SU-DHL-6 (cell line): ENCODE data around the gene GNAS.

Experiments used
- H2AFZ ChIP-seq: fragments of 200-600 bp; sonication (generic); 2 replicates; pipeline ENCODE4 v1.6.1; 2014; ENCODE audit warnings: low read depth, mild to moderate bottlenecking, moderate library complexity, mixed read lengths, antibody characterized with exemption, low read length; ENCODE audit not compliant: severe bottlenecking
- H3F3A ChIP-seq: fragments of 200-600 bp; shearing (Covaris generic); 2 replicates; pipeline ENCODE4 v1.6.0; 2016; ENCODE audit warnings: antibody characterized with exemption, mild to moderate bottlenecking; ENCODE audit not compliant: insufficient read depth
- H3K27ac ChIP-seq: fragments of 200-600 bp; sonication (generic); 2 replicates; pipeline ENCODE4 v1.5.1; 2016; ENCODE audit warnings: low read depth, mild to moderate bottlenecking, low read length, moderate library complexity, mixed read lengths
- H3K27me3 ChIP-seq: fragments of 200-600 bp; sonication (generic), shearing (Covaris generic); 2 replicates; pipeline ENCODE4 v1.6.0; 2014; ENCODE audit warnings: mild to moderate bottlenecking, low read length
- H3K36me3 ChIP-seq: fragments of 200-600 bp; sonication (generic); 2 replicates; pipeline ENCODE4 v1.6.1; 2014; ENCODE audit warnings: mild to moderate bottlenecking, low read length, mixed read lengths
- H3K4me2 ChIP-seq: fragments of 300-600, 200-600 bp; shearing (Covaris generic), sonication (generic); 2 replicates; pipeline ENCODE4 v1.6.0; 2014; ENCODE audit warnings: low read length, low read depth, mild to moderate bottlenecking; ENCODE audit not compliant: poor library complexity, severe bottlenecking
- H3K4me3 ChIP-seq: fragments of 200-600 bp; sonication (generic); 2 replicates; pipeline ENCODE4 v1.5.1; 2014; ENCODE audit warnings: antibody characterized with exemption, low read length, mild to moderate bottlenecking, mixed read lengths; ENCODE audit not compliant: insufficient read depth, poor library complexity, severe bottlenecking
- H3K79me2 ChIP-seq: fragments of 200-600 bp; sonication (generic); 2 replicates; pipeline ENCODE4 v1.6.1; 2014; ENCODE audit warnings: mild to moderate bottlenecking, low read length, moderate library complexity; ENCODE audit not compliant: insufficient read depth
- H3K9ac ChIP-seq: fragments of 200-600 bp; sonication (generic); 2 replicates; pipeline ENCODE4 v1.7.0; 2014; ENCODE audit warnings: mild to moderate bottlenecking, low read length
- H3K9me2 ChIP-seq: fragments of 200-600 bp; sonication (generic); replicated peaks from 2 replicates; pipeline ENCODE4 v1.6.1; 2014; ENCODE audit warnings: low read length; ENCODE audit not compliant: insufficient read depth
- H3K9me3 ChIP-seq: fragments of 200-600 bp; sonication (generic); 2 replicates; pipeline ENCODE4 v1.6.1; 2014; ENCODE audit warnings: low read length, mixed read lengths; ENCODE audit not compliant: insufficient read depth
- H4K20me1 ChIP-seq: fragments of 200-600 bp; sonication (generic); 2 replicates; pipeline ENCODE4 v1.6.1; 2014; ENCODE audit warnings: low read depth, mild to moderate bottlenecking, antibody characterized with exemption, low read length, moderate library complexity, mixed read lengths
- CTCF ChIP-seq: fragments of 200-600 bp; sonication (generic); IDR thresholded peaks from one replicate; pipeline ENCODE4 v1.5.1; 2017; ENCODE audit warnings: antibody characterized with exemption, mild to moderate bottlenecking, low read length, moderate library complexity; ENCODE audit not compliant: insufficient read depth, poor library complexity, severe bottlenecking
- EZH2phosphoT487 ChIP-seq: fragments of 200-600 bp; sonication (generic), shearing (Covaris generic); conservative IDR thresholded peaks from 2 replicates; pipeline ENCODE4 v1.6.1; 2018; ENCODE audit warnings: mild to moderate bottlenecking, antibody characterized with exemption, low read length, moderate library complexity, mixed read lengths

The GNAS gene

GRCh38 chr20:58890518-58891085, 38.1 kb downstream of the GNAS start:
- TF ChIP-seq CTCF (no peak), EZH2phosphoT487 (no peak)
- Histone ChIP-seq H2AFZ (peak overlapping the region; percentile 1), H3K9me2 (no peaks in the 10 kb centered on the region), H3K79me2 (peaks cover 41% of the 10 kb centered on the region), H3K9ac (peak overlapping the region; percentile 95), H3K27me3 (no peaks in the 10 kb centered on the region), H4K20me1 (peaks cover 18% of the 10 kb centered on the region), H3K27ac (peak overlapping the region; percentile 89), H3K9me3 (no peaks in the 10 kb centered on the region), H3K4me3 (peak overlapping the region; percentile 56), H3K4me2 (peak overlapping the region; percentile 75), H3K36me3 (peaks cover 8% of the 10 kb centered on the region; the same call in 1 of the 2 replicates), H3F3A (peaks cover 23% of the 10 kb centered on the region)

GRCh38 chr20:58891086-58891717, 38.7 kb downstream of the GNAS start:
- H3F3A ChIP-seq: peaks cover 23% of the 10 kb centered on the region
- H3K9me3 ChIP-seq: no peaks in the 10 kb centered on the region
- H3K27ac ChIP-seq: peak overlapping the region; percentile 89
- no peaks in the 10 kb centered on the region for H3K27me3 ChIP-seq
- no peak for TF ChIP-seq EZH2phosphoT487
- TF ChIP-seq CTCF: no peak
- H3K4me3 ChIP-seq: peak overlapping the region; percentile 87
- peaks cover 18% of the 10 kb centered on the region for H4K20me1 ChIP-seq
- no peak overlapping the region for H2AFZ ChIP-seq
- H3K79me2 ChIP-seq: peaks cover 47% of the 10 kb centered on the region
- peak overlapping the region; percentile 95 for H3K9ac ChIP-seq
- peak overlapping the region; percentile 75 for H3K4me2 ChIP-seq
- peaks cover 11% of the 10 kb centered on the region; the same call in 1 of the 2 replicates for H3K36me3 ChIP-seq
- no peaks in the 10 kb centered on the region for H3K9me2 ChIP-seq

- TF ChIP-seq CTCF (no peak), EZH2phosphoT487 (no peak)
- Histone ChIP-seq H3F3A (peaks cover 24% of the 10 kb centered on the region), H3K9me2 (no peaks in the 10 kb centered on the region), H3K9ac (peak overlapping the region; percentile 95), H3K4me2 (peak overlapping the region; percentile 99), H4K20me1 (peaks cover 18% of the 10 kb centered on the region), H3K27me3 (no peaks in the 10 kb centered on the region), H3K4me3 (peak overlapping the region; percentile 87), H2AFZ (no peak overlapping the region), H3K9me3 (no peaks in the 10 kb centered on the region), H3K27ac (peak overlapping the region; percentile 89), H3K36me3 (peaks cover 14% of the 10 kb centered on the region; the same call in 1 of the 2 replicates), H3K79me2 (peaks cover 52% of the 10 kb centered on the region)
These were observed 39.2 kb downstream of the GNAS start for GRCh38 chr20:58891718-58892140.
